ENCODE measurements around the gene CTPS2. TPM values are rescaled to one million over a fixed set of nuclear protein-coding genes. Genes with fewer than 3 reads are reported as not detected.
"Not testable (repeated sequence)": the region's sequence is repeated elsewhere in the genome, so short reads cannot be mapped to it uniquely, and the experiment has no call there.

Gene CTPS2
- total RNA-seq, 4 donors from 2014 or later, result 15.9 to 25.0 (median 19.3) TPM

- intact Hi-C loops (cut with DNase I), result no loop called here
- DNase-seq, result no peak
- H3K9me3 ChIP-seq, result no peaks in the 10 kb centered on the region
- H3K27me3 ChIP-seq, result no peaks in the 10 kb centered on the region
- no peak for TF ChIP-seq CTCF (IDR thresholded peaks at IDR 0.05)
- no peak for TF ChIP-seq POLR2A (IDR thresholded peaks at IDR 0.05)
- 66 to 68% methylated on average over 7 of the region's 7 CpGs for WGBS, 2 donors
- no peaks in the 10 kb centered on the region for H3K4me1 ChIP-seq
- H3K4me3 ChIP-seq (replicated peaks in 1 of 3), result no peak overlapping the region
- H3K36me3 ChIP-seq, result no peaks in the 10 kb centered on the region
- no peak overlapping the region for H3K27ac ChIP-seq
These were observed 126.7 kb downstream of the CTPS2 start for GRCh38 chrX:16585486-16586376.

- H3K4me1 ChIP-seq; H3K4me3 ChIP-seq (replicated peaks in 1 of 3); intact Hi-C loops (cut with DNase I); H3K36me3 ChIP-seq; H3K9me3 ChIP-seq; H3K27me3 ChIP-seq; H3K27ac ChIP-seq; DNase-seq: not testable (repeated sequence)
- WGBS, 2 donors, result 72 to 75% methylated on average over 14 of the region's 14 CpGs
These were observed 132.3 kb downstream of the CTPS2 start for GRCh38 chrX:16580004-16580797.

GRCh38 chrX:16579517-16579916 is 133.0 kb downstream of the CTPS2 start:
- intact Hi-C loops (cut with DNase I), result no loop called here
- whole genome bisulfite sequencing, 2 donors, result 70 to 76% methylated on average over 3 of the region's 3 CpGs
- no peak for TF ChIP-seq CTCF (IDR thresholded peaks at IDR 0.05)
- no peak for TF ChIP-seq POLR2A (IDR thresholded peaks at IDR 0.05)
- Histone ChIP-seq H3K27me3 (no peaks in the 10 kb centered on the region), H3K36me3 (no peaks in the 10 kb centered on the region), H3K9me3 (no peaks in the 10 kb centered on the region), H3K27ac (no peak overlapping the region), H3K4me3 (replicated peaks in 1 of 3) (no peak overlapping the region), H3K4me1 (no peaks in the 10 kb centered on the region)
- no peak for DNase-seq

- Histone ChIP-seq H3K4me3 (replicated peaks in 1 of 3) (no peak overlapping the region), H3K36me3 (no peaks in the 10 kb centered on the region), H3K27me3 (no peaks in the 10 kb centered on the region), H3K27ac (no peak overlapping the region), H3K4me1 (no peaks in the 10 kb centered on the region), H3K9me3 (no peaks in the 10 kb centered on the region)
- TF ChIP-seq POLR2A (IDR thresholded peaks at IDR 0.05) (no peak), CTCF (IDR thresholded peaks at IDR 0.05) (no peak)
- intact Hi-C loops (cut with DNase I), result no loop called here
- DNase-seq, result no peak
- WGBS, 2 donors, result 66 to 76% methylated on average over 2 of the region's 2 CpGs
These were observed 134.3 kb downstream of the CTPS2 start for GRCh38 chrX:16578218-16578617.

GRCh38 chrX:16577483-16578029 is 134.9 kb downstream of the CTPS2 start:
- TF ChIP-seq POLR2A (IDR thresholded peaks at IDR 0.05) (no peak), CTCF (IDR thresholded peaks at IDR 0.05) (no peak)
- WGBS, 2 donors, result 54 to 70% methylated on average over 2 of the region's 2 CpGs
- Histone ChIP-seq H3K4me3 (replicated peaks in 1 of 3) (no peak overlapping the region), H3K9me3 (no peaks in the 10 kb centered on the region), H3K4me1 (no peaks in the 10 kb centered on the region), H3K36me3 (no peaks in the 10 kb centered on the region), H3K27me3 (no peaks in the 10 kb centered on the region), H3K27ac (no peak overlapping the region)
- intact Hi-C loops (cut with DNase I), result no loop called here
- DNase-seq, result no peak

- intact Hi-C loops (cut with DNase I); H3K4me1 ChIP-seq: not testable (repeated sequence)
- WGBS, 2 donors, result 96 to 100% methylated on average over 1 to 5 of the region's 35 CpGs
These were observed 137.1 kb downstream of the CTPS2 start for GRCh38 chrX:16575388-16575787.

More at GRCh38 chrX:16575388-16575787, 137.1 kb downstream of the CTPS2 start:
- DNase-seq; H3K9me3 ChIP-seq; H3K36me3 ChIP-seq; H3K4me3 ChIP-seq (replicated peaks in 1 of 3); H3K27ac ChIP-seq; H3K27me3 ChIP-seq: not testable (repeated sequence)

Measured in thyroid gland (tissue), 4 donors.